Karpas-422 (cell line): ENCODE results near the gene ATP5F1D. TPM values are rescaled to one million over a fixed set of nuclear protein-coding genes. Genes with fewer than 3 reads are reported as not detected.

Experiments
- DNase-seq: peaks from one replicate; pipeline ENCODE4 v3.0.0-alpha.2; 2015
- H2AFZ ChIP-seq: fragments of 200-600 bp; sonication (generic); 2 replicates; pipeline ENCODE4 v1.6.1; 2014; ENCODE audit warnings: antibody characterized with exemption, low read length, mixed read lengths
- H3K27ac ChIP-seq: fragments of 200-600 bp; sonication (generic); 2 replicates; pipeline ENCODE4 v1.5.1; 2014; ENCODE audit warnings: mild to moderate bottlenecking, low read length, moderate library complexity
- H3K27me3 ChIP-seq: fragments of 200-600 bp; sonication (generic); 2 replicates; pipeline ENCODE4 v1.6.1; 2014; ENCODE audit warnings: low read length, mixed read lengths
- H3K36me3 ChIP-seq: fragments of 200-600 bp; sonication (generic); 2 replicates; pipeline ENCODE4 v1.6.1; 2014; ENCODE audit warnings: low read length, mixed read lengths; ENCODE audit not compliant: insufficient read depth
- H3K4me1 ChIP-seq: fragments of 200-600 bp; sonication (generic); 2 replicates; pipeline ENCODE4 v1.6.1; 2014; ENCODE audit warnings: mild to moderate bottlenecking, low read length, mixed read lengths
- H3K4me2 ChIP-seq: fragments of 200-600 bp; sonication (generic); 2 replicates; pipeline ENCODE4 v1.6.1; 2014; ENCODE audit warnings: low read length, low read depth, mild to moderate bottlenecking; ENCODE audit not compliant: poor library complexity, severe bottlenecking
- H3K4me3 ChIP-seq: fragments of 200-600 bp; sonication (generic); 2 replicates; pipeline ENCODE4 v1.5.1; 2014; ENCODE audit warnings: mild to moderate bottlenecking, antibody characterized with exemption, low read length, mixed read lengths
- H3K79me2 ChIP-seq: fragments of 200-600 bp; sonication (generic); 2 replicates; pipeline ENCODE4 v1.6.1; 2014; ENCODE audit warnings: mild to moderate bottlenecking, low read length, mixed read lengths
- H3K9ac ChIP-seq: fragments of 200-600 bp; sonication (generic); 2 replicates; pipeline ENCODE4 v1.6.0; 2014; ENCODE audit warnings: low read length
- H3K9me2 ChIP-seq: fragments of 200-600 bp; sonication (generic), shearing (Covaris generic); replicated peaks from 2 replicates; pipeline ENCODE4 v1.6.0; 2014; ENCODE audit warnings: mild to moderate bottlenecking, low read length, moderate library complexity; ENCODE audit not compliant: insufficient read depth
- H3K9me3 ChIP-seq: fragments of 300-700, 200-600 bp; sonication (generic); 2 replicates; pipeline ENCODE4 v1.6.1; 2014; ENCODE audit warnings: low read length, mixed read lengths
- H4K20me1 ChIP-seq: fragments of 200-600 bp; sonication (generic); 2 replicates; pipeline ENCODE4 v1.6.1; 2014; ENCODE audit warnings: mild to moderate bottlenecking, antibody characterized with exemption, low read length, low read depth; ENCODE audit not compliant: insufficient read depth
- total RNA-seq: library from RNA; depleted of rRNA; stranded (reverse); fragments of >200 nt; shearing (Covaris generic); gene quantifications from 2 replicates; pipeline ENCODE4 v1.2.3, GENCODE V29; 2014; ENCODE audit warnings: low replicate concordance; rRNA removed

The ATP5F1D gene
- total RNA-seq, 1 experiment from 2014 or later, result 64.3 TPM

DNA sequence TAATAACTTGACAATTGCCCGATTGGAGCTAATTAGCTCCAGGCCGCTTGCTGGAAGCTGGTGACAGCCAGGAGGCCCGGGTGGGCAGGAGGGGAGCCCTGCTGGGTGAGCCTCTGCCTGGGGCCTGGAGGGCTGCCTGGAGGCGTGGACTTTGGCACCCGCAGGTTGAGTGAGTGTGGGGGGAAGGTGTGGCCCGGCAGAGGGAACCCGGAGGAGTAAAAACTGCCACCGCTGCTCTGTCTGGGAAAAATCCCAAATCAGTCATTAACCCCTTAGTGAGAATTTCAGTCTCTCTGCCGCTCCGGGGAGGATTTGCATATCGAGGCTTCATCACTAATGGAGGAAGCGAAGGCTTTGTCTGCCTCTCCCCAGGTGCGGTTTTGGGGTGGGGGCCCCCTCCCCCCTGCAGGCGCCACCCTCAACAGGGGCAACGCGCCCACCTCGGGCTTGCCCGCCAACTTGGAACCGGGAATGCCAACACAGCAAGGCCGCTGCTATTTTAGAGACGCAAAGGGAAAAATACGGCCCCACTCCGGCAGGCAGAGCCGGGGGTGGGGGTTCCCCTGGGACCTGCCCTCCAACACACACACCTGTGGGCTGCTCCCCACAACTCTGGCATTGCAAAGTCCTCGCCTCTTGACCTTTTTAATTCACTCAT lies 50.3 kb downstream of the ATP5F1D start:
- Histone ChIP-seq H3K27ac (no peak overlapping the region), H4K20me1 (peaks cover 8% of the 10 kb centered on the region; the same call in 1 of the 2 replicates), H3K9ac (no peak overlapping the region), H2AFZ (no peak overlapping the region), H3K4me3 (peak overlapping the region; percentile 36; the same call in 1 of the 2 replicates), H3K4me1 (peaks cover 24% of the 10 kb centered on the region), H3K9me3 (no peaks in the 10 kb centered on the region), H3K36me3 (no peaks in the 10 kb centered on the region), H3K79me2 (no peaks in the 10 kb centered on the region), H3K9me2 (no peaks in the 10 kb centered on the region), H3K27me3 (no peaks in the 10 kb centered on the region), H3K4me2 (peak overlapping the region; percentile 69)
- DNase-seq, result peak; percentile 63

DNA sequence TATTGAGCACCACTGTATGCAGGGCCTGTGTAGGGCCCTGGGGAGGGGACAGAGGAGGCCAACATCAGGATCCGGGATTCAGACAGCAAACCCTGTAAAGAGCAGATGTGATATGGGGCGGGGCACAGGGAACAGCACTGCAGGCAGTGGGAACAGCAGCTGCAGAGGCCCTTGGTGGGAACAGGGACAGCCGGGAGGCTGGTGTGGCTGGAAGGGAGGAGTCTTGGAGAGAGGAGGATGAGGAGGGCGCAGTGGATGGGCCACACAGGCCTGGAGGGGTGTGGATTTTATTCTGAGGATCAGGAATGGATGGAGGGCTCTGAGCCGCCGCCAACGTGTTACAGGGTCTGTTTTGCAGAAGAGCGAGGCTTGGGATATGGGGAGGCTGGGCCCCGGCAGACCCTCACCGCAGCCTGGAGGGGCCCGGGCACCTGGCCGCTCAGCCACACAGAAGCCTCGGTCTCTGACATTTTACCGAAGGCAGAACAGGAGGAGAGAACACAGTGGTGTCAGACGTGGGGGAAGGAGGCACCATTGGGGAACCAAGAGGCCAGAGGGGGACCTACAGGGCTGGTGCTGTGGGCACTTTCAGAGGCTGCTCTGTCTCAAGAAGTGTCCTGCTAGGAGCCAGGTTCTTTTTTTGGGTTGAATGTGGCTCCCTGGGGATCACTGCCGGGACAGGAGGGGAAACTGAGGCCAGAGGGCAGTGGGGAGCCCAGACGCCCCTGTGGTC lies 51.0 kb downstream of the ATP5F1D start:
- peaks cover 8% of the 10 kb centered on the region; the same call in 1 of the 2 replicates for H4K20me1 ChIP-seq
- no peak overlapping the region for H2AFZ ChIP-seq
- peaks cover 24% of the 10 kb centered on the region for H3K4me1 ChIP-seq
- H3K27ac ChIP-seq, result no peak overlapping the region
- H3K9me3 ChIP-seq, result no peaks in the 10 kb centered on the region
- peak overlapping the region; percentile 69 for H3K4me2 ChIP-seq
- H3K4me3 ChIP-seq, result peak overlapping the region; percentile 36; the same call in 1 of the 2 replicates
- no peaks in the 10 kb centered on the region for H3K36me3 ChIP-seq
- H3K9ac ChIP-seq, result no peak overlapping the region
- no peaks in the 10 kb centered on the region for H3K9me2 ChIP-seq
- no peaks in the 10 kb centered on the region for H3K27me3 ChIP-seq
- no peaks in the 10 kb centered on the region for H3K79me2 ChIP-seq
- DNase-seq, result no peak

DNA sequence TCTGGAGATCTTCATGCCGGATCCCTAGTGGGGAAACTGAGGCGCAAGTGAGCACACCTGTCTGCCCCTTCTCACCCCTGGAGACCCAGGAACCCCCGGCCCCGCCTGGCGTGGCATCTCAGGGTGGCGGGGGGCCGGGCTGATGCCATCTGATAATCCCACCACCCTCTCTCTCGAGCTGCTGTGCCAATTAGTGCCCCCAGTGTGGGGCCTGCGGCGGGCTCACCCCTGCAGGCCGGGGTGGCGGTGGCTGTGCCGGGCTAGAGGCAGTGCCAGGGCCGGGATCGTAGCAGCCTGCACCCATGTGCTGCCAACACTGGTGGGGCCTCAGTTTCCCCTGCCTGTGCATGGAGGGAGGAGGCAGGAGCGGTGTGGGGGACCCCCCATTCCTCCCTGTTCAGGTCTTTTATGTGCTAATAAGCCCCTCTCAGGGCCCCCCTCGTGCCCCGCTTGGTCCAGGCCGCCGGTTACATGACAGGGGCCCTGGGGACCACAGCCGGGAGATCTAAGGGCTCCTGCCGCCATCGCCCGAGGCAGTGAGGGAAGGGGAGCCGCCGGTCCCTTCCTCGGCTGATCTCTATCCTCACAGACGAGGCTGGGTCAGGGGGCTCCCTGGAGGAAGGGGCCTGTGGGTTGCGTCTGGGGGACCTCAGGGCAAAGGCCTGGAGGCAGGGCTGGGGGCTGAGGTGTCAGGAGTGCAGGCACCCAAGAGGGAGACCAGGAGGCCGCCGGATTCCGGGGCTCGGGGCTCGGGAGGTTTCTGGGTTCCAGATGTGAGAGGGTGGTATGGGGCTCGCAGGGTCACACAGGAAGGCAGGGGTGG lies 52.4 kb downstream of the ATP5F1D start:
- H3K79me2 ChIP-seq, result no peaks in the 10 kb centered on the region
- H3K27ac ChIP-seq, result no peak overlapping the region
- DNase-seq, result no peak
- H3K36me3 ChIP-seq, result no peaks in the 10 kb centered on the region
- no peak overlapping the region for H3K9ac ChIP-seq
- peaks cover 24% of the 10 kb centered on the region for H3K4me1 ChIP-seq
- H3K27me3 ChIP-seq, result no peaks in the 10 kb centered on the region
- no peak overlapping the region for H2AFZ ChIP-seq
- H3K4me3 ChIP-seq, result no peak overlapping the region
- no peaks in the 10 kb centered on the region for H3K9me3 ChIP-seq
- peaks cover 8% of the 10 kb centered on the region; the same call in 1 of the 2 replicates for H4K20me1 ChIP-seq
- no peaks in the 10 kb centered on the region for H3K9me2 ChIP-seq
- H3K4me2 ChIP-seq, result no peak overlapping the region

Other genes starting within 250 kb of the ATP5F1D start
- gene GRIN3B, start 241.3 kb upstream of the ATP5F1D start, total RNA-seq, result 1.4 TPM in 1 of 2 replicates, not detected in the other
- 133 and 167 TPM in 2 replicates for gene TMEM259, start 220.6 kb upstream of the ATP5F1D start, total RNA-seq
- not detected in 2 replicates for gene RNU6-2, start 220.2 kb upstream of the ATP5F1D start, total RNA-seq
- 88.6 and 97.9 TPM in 2 replicates for gene CNN2, start 215.1 kb upstream of the ATP5F1D start, total RNA-seq
- gene ABCA7, start 201.6 kb upstream of the ATP5F1D start, total RNA-seq, result 23.8 and 31.7 TPM in 2 replicates
- 31.5 and 114 TPM in 2 replicates for gene ARHGAP45, start 174.6 kb upstream of the ATP5F1D start, total RNA-seq
- gene POLR2E, start 146.4 kb upstream of the ATP5F1D start, total RNA-seq, result 117 and 222 TPM in 2 replicates
- 286 and 423 TPM in 2 replicates for gene GPX4, start 137.8 kb upstream of the ATP5F1D start, total RNA-seq
- gene SBNO2, start 67.5 kb upstream of the ATP5F1D start, total RNA-seq, result 7.9 and 17.1 TPM in 2 replicates
- 40.3 and 102 TPM in 2 replicates for gene STK11, start 36.0 kb upstream of the ATP5F1D start, total RNA-seq
- gene CBARP, start 3.7 kb upstream of the ATP5F1D start, total RNA-seq, result 1.6 and 4.1 TPM in 2 replicates
- gene MIDN, start 6.8 kb downstream of the ATP5F1D start, total RNA-seq, result 21.4 and 40.5 TPM in 2 replicates
- gene CIRBP, start 27.6 kb downstream of the ATP5F1D start, total RNA-seq, result 141 and 291 TPM in 2 replicates
- gene FAM174C, start 33.8 kb downstream of the ATP5F1D start, total RNA-seq, result 32.7 and 68.1 TPM in 2 replicates
- gene EFNA2, start 44.1 kb downstream of the ATP5F1D start, total RNA-seq, result not detected in 2 replicates
- gene NDUFS7, start 142.2 kb downstream of the ATP5F1D start, total RNA-seq, result 98.1 and 129 TPM in 2 replicates
- gene GAMT, start 159.8 kb downstream of the ATP5F1D start, total RNA-seq, result 63.7 and 144 TPM in 2 replicates
- 110 and 244 TPM in 2 replicates for gene DAZAP1, start 165.8 kb downstream of the ATP5F1D start, total RNA-seq
- gene RPS15, start 196.6 kb downstream of the ATP5F1D start, total RNA-seq, result 2,088 and 3,414 TPM in 2 replicates
- gene APC2, start 208.4 kb downstream of the ATP5F1D start, total RNA-seq, result 1.1 and 2.8 TPM in 2 replicates
- 26.4 and 62.2 TPM in 2 replicates for gene C19orf25, start 237.5 kb downstream of the ATP5F1D start, total RNA-seq
- gene PCSK4, start 248.6 kb downstream of the ATP5F1D start, total RNA-seq, result 2.0 and 5.0 TPM in 2 replicates
- gene REEP6, start 249.4 kb downstream of the ATP5F1D start, total RNA-seq, result 1.3 and 1.5 TPM in 2 replicates